ENCODE measurements around the gene GSC. TPM values are rescaled to one million over a fixed set of nuclear protein-coding genes. Genes with fewer than 3 reads are reported as not detected.

Gene GSC
- total and polyA plus RNA-seq, 2 of the 4 experiments (the other 2 are of a cell fraction) = not detected

DNA sequence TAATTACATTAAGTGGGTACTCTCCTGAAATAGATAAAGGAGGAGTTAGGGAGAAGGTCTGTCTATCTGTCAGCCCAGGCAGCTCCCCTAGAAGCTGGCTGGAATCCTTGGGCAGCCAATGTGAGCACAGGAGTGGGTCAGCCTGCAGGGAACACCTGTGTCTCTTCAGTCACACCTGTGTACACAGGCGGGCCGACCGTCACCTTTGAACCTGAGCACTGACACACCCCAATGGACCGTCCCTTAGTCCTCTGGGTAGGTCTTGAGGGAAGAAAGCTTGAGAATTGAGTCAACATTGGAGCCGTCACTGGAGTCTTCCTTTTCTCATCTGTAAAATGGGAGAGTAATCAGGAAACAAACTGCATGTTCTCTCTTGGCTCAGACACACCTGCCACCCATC, 9.8 kb upstream of the GSC start:
- intact Hi-C loops (cut with micrococcal nuclease) = no loop called here
- CTCF ChIA-PET = no interaction called here
- no TSS peak for BruUV-seq (replicated peaks)

More for the DNA sequence above, 9.8 kb upstream of the GSC start:
- no peak overlapping the region for H2BK5ac ChIP-seq (ENCODE audit: low read depth, low read length, poor library complexity, severe bottlenecking)
- in situ Hi-C loops (cut with MboI; ENCODE audit: low sequenced_read_pairs) (no loop called here), dilution Hi-C loops (cut with HindIII; ENCODE audit: low sequenced_read_pairs, unreplicated experiment) (no loop called here)
- whole genome bisulfite sequencing, 2 experiments (ENCODE audit: extremely low coverage in 2 of 2, insufficient read length in 1 of 2) = no CpG with 5 or more reads among the region's 5 CpGs
- H3K9me1 ChIP-seq (ENCODE audit: insufficient read depth, low read length) = no peaks in the 10 kb centered on the region
- ATAC-seq (ENCODE audit: low read depth) (no peak), DNase-seq (no peak)
- no peaks in the 10 kb centered on the region for H3K4me1 ChIP-seq (ENCODE audit: control insufficient read depth, insufficient read depth, low read length)
- H2BK15ac ChIP-seq (ENCODE audit: low read depth, low read length) = no peak overlapping the region
- no peak overlapping the region for H3K14ac ChIP-seq (replicated peaks; ENCODE audit: low read depth, low read length)
- no peak overlapping the region for H2AFZ ChIP-seq (replicated peaks; ENCODE audit: low read length, poor library complexity)
- H2AK9ac ChIP-seq (replicated peaks; ENCODE audit: low read depth, low read length, poor library complexity) = no peak overlapping the region
- no peak overlapping the region for H4K91ac ChIP-seq (ENCODE audit: insufficient read depth, low read depth, low read length)
- peaks cover 9% of the 10 kb centered on the region for H3K27me3 ChIP-seq (ENCODE audit: control insufficient read depth, insufficient read depth, low read length)
- H4K5ac ChIP-seq (ENCODE audit: low read depth, low read length) = no peak overlapping the region
- H3K27ac ChIP-seq (ENCODE audit: insufficient read depth, low read length) = no peak overlapping the region
- no peaks in the 10 kb centered on the region for H3K9me3 ChIP-seq (ENCODE audit: control insufficient read depth, insufficient read depth, low read length)
- H3K23ac ChIP-seq (ENCODE audit: low read depth, low read length) = no peak overlapping the region
- H3K4ac ChIP-seq (ENCODE audit: low read depth, low read length) = no peak overlapping the region
- no peak overlapping the region for H3K4me3 ChIP-seq (ENCODE audit: insufficient read depth, low read depth, low read length)
- POLR2A ChIA-PET (ENCODE audit: unreplicated experiment) = no interaction called here
- no peaks in the 10 kb centered on the region for H3K36me3 ChIP-seq (ENCODE audit: control insufficient read depth, insufficient read depth, low read length)
- no peaks in the 10 kb centered on the region for H3K79me1 ChIP-seq (ENCODE audit: low read depth in 1 of 2, low read length in 2 of 2)
- H3K4me2 ChIP-seq (ENCODE audit: low read depth, low read length) = no peak overlapping the region
- H2BK120ac ChIP-seq (ENCODE audit: low read depth, low read length) = no peak overlapping the region
- no peak overlapping the region for H3K18ac ChIP-seq (ENCODE audit: low read depth, low read length)
- H4K20me1 ChIP-seq (ENCODE audit: insufficient read depth, low read length) = no peaks in the 10 kb centered on the region
- H2AK5ac ChIP-seq (ENCODE audit: low read depth, low read length) = no peak overlapping the region
- H2BK20ac ChIP-seq (ENCODE audit: low read depth, low read length) = no peak overlapping the region
- H4K8ac ChIP-seq (ENCODE audit: low read depth in 2 of 2, low read length in 2 of 2) = no peak overlapping the region
- H3K9ac ChIP-seq (ENCODE audit: low read depth, low read length) = no peak overlapping the region
- TF ChIP-seq NFE2L2 (IDR thresholded peaks at IDR 0.05; ENCODE audit: low read depth, low read length) = no peak
- no peak for TF ChIP-seq RAD21 (IDR thresholded peaks at IDR 0.05; ENCODE audit: low read length)
- TF ChIP-seq, protein P1, sequence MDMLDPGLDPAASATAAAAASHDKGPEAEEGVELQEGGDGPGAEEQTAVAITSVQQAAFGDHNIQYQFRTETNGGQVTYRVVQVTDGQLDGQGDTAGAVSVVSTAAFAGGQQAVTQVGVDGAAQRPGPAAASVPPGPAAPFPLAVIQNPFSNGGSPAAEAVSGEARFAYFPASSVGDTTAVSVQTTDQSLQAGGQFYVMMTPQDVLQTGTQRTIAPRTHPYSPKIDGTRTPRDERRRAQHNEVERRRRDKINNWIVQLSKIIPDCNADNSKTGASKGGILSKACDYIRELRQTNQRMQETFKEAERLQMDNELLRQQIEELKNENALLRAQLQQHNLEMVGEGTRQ (IDR thresholded peaks at IDR 0.05; ENCODE audit: low read depth, low read length) = no peak
- no peak for TF ChIP-seq SMC3 (IDR thresholded peaks at IDR 0.05; ENCODE audit: low read depth, low read length)
- TF ChIP-seq POLR2A (IDR thresholded peaks at IDR 0.05; ENCODE audit: low read depth, low read length) = no peak
- no peak for TF ChIP-seq MXI1 (IDR thresholded peaks at IDR 0.05; ENCODE audit: borderline replicate concordance, low read depth, low read length)
- TF ChIP-seq CEBPB (IDR thresholded peaks at IDR 0.05; ENCODE audit: low read depth, low read length) = no peak
- TF ChIP-seq BHLHE40 (IDR thresholded peaks at IDR 0.05; ENCODE audit: low read depth, low read length) = no peak
- TF ChIP-seq, protein P2, sequence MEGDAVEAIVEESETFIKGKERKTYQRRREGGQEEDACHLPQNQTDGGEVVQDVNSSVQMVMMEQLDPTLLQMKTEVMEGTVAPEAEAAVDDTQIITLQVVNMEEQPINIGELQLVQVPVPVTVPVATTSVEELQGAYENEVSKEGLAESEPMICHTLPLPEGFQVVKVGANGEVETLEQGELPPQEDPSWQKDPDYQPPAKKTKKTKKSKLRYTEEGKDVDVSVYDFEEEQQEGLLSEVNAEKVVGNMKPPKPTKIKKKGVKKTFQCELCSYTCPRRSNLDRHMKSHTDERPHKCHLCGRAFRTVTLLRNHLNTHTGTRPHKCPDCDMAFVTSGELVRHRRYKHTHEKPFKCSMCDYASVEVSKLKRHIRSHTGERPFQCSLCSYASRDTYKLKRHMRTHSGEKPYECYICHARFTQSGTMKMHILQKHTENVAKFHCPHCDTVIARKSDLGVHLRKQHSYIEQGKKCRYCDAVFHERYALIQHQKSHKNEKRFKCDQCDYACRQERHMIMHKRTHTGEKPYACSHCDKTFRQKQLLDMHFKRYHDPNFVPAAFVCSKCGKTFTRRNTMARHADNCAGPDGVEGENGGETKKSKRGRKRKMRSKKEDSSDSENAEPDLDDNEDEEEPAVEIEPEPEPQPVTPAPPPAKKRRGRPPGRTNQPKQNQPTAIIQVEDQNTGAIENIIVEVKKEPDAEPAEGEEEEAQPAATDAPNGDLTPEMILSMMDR (conservative IDR thresholded peaks at IDR 0.05; ENCODE audit: low read depth, low read length) = no peak
- no peak for TF ChIP-seq MAZ (IDR thresholded peaks at IDR 0.05; ENCODE audit: borderline replicate concordance, low read depth, low read length)
- no peak for TF ChIP-seq RCOR1 (IDR thresholded peaks at IDR 0.05; ENCODE audit: insufficient replicate concordance, low read length)
- no peak for TF ChIP-seq CHD1 (IDR thresholded peaks at IDR 0.05; ENCODE audit: low read depth, low read length)
- no peak for TF ChIP-seq MAFK (IDR thresholded peaks at IDR 0.05; ENCODE audit: low read depth, low read length)
- no peak for TF ChIP-seq FOS (IDR thresholded peaks at IDR 0.05; ENCODE audit: low read depth, low read length)
- no peak for TF ChIP-seq RFX5 (IDR thresholded peaks at IDR 0.05; ENCODE audit: low read depth, low read length)
- no peak for TF ChIP-seq ELK1 (IDR thresholded peaks at IDR 0.05; ENCODE audit: borderline replicate concordance, low read depth, low read length)
- H3K56ac ChIP-seq (ENCODE audit: extremely low read depth, insufficient read depth, low read length) = no peak overlapping the region

All from IMR-90 (cell line).